Mammary epithelial cell (primary cell): ENCODE results near the gene SLC25A21.

ENCODE experiments used
- CTCF ChIP-seq, 2 donors: IDR thresholded peaks in 1 of 2; conservative IDR thresholded peaks in 1 of 2; 2 replicates each; pipeline ENCODE4 v1.5.1; 2011 to 2012; ENCODE audit warnings: inconsistent platforms in 2 of 2, low read length in 2 of 2, mild to moderate bottlenecking in 2 of 2, control low read depth in 1 of 2, low read depth in 1 of 2; ENCODE audit not compliant: insufficient read depth in 1 of 2; ENCODE audit errors: extremely low read depth in 1 of 2
- EZH2 ChIP-seq: IDR thresholded peaks from 2 replicates; pipeline ENCODE4 v1.6.1; 2012; ENCODE audit warnings: low read length, inconsistent platforms, borderline replicate concordance

DNA sequence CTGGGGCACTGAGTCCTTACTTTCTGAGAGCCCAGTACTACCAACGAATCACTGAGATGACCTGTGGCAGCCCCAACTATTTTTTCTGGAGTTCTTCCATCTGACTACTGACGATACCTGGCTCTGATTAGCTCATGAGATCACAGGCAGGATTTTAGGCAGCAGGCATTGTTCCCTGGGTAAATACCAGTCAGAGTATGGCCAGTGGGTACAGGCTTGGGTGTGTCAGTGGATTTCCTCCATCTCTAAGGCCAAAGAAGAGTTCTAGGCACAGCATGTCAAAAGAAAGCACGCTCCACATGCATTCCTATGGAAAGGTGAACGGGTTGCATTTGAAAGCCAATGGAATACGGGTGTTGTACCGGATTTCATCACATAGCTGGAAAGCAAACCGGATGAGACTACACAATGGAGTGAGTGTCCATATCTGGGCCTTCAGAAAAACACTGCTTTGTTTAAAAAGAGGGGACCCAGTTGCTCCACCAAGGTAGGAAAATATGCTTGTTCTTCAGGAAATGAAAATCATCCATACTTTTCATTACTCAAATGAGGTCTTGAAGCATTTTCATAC lies 455.7 kb downstream of the SLC25A21 start:
- no peak for TF ChIP-seq CTCF (conservative IDR thresholded peaks at IDR 0.05 in 1 of 2, IDR thresholded peaks at IDR 0.05 in 1 of 2; ENCODE audit: extremely low read depth in 1 of 2, insufficient read depth in 1 of 2, low read depth in 1 of 2, low read length in 2 of 2)
- no peak for TF ChIP-seq EZH2
